GM23338 (cell line): ENCODE results near the gene IER3IP1. TPM values are rescaled to one million over a fixed set of nuclear protein-coding genes. Genes with fewer than 3 reads are reported as not detected.

Experiments used
- ATAC-seq: fragments of 200-7000 bp; cut with Tn5 transposase; 3 replicates; pipeline ENCODE4 v1.9.1; 2020
- DNase-seq: peaks from one replicate; pipeline ENCODE4 v3.0.0-alpha.2; 2015; ENCODE audit warnings: low spot score
- H2AFZ ChIP-seq: fragments of 200-600 bp; sonication (generic); 2 replicates; pipeline ENCODE4 v1.8.0; 2016; ENCODE audit warnings: antibody characterized with exemption, mild to moderate bottlenecking, moderate library complexity
- H3F3A ChIP-seq: fragments of 200-600 bp; sonication (generic); replicated peaks from 2 replicates; pipeline ENCODE4 v1.8.0; 2017; ENCODE audit warnings: antibody characterized with exemption, mixed run types, low read depth
- H3K27ac ChIP-seq: fragments of 200-600 bp; sonication (generic); 2 replicates; pipeline ENCODE4 v1.6.1; 2016; ENCODE audit warnings: low read depth
- H3K27me3 ChIP-seq: fragments of 200-600 bp; sonication (generic); 2 replicates; pipeline ENCODE4 v1.8.0; 2016; ENCODE audit warnings: mild to moderate bottlenecking, mixed run types, moderate library complexity; ENCODE audit not compliant: insufficient read depth
- H3K36me3 ChIP-seq: fragments of 200-600 bp; sonication (generic); 2 replicates; pipeline ENCODE4 v1.8.0; 2016; ENCODE audit warnings: mild to moderate bottlenecking; ENCODE audit not compliant: insufficient read depth
- H3K4me1 ChIP-seq: fragments of 200-600 bp; sonication (generic); 2 replicates; pipeline ENCODE4 v1.8.0; 2016; ENCODE audit warnings: mild to moderate bottlenecking, moderate library complexity; ENCODE audit not compliant: insufficient read depth
- H3K4me2 ChIP-seq: fragments of 200-600 bp; sonication (generic); 2 replicates; pipeline ENCODE4 v1.7.1; 2017; ENCODE audit warnings: mixed run types
- H3K4me3 ChIP-seq: fragments of 200-600 bp; sonication (generic); 2 replicates; pipeline ENCODE4 v1.6.1; 2016; ENCODE audit warnings: mixed run types
- H3K79me2 ChIP-seq: fragments of 200-600 bp; sonication (generic); replicated peaks from 2 replicates; pipeline ENCODE4 v1.8.0; 2017; ENCODE audit warnings: mild to moderate bottlenecking; ENCODE audit not compliant: insufficient read depth
- H3K9me2 ChIP-seq: fragments of 200-600 bp; sonication (generic); 2 replicates; pipeline ENCODE4 v1.8.0; 2017; ENCODE audit not compliant: insufficient read depth
- H4K20me1 ChIP-seq: fragments of 200-600 bp; sonication (generic); replicated peaks from 2 replicates; pipeline ENCODE4 v1.8.0; 2017; ENCODE audit warnings: mild to moderate bottlenecking; ENCODE audit not compliant: insufficient read depth
- H3K27ac Mint-ChIP-seq: 2 replicates; pipeline ENCODE4 v1.8.0; 2020; ENCODE audit warnings: inconsistent platforms, mild to moderate bottlenecking, moderate library complexity, mixed read lengths
- H3K27me3 Mint-ChIP-seq: 3 replicates; pipeline ENCODE4 v1.8.0; 2022; ENCODE audit warnings: low read depth, mild to moderate bottlenecking, moderate library complexity, mixed read lengths, inconsistent platforms; ENCODE audit not compliant: insufficient read depth, poor library complexity
- H3K36me3 Mint-ChIP-seq: 3 replicates; pipeline ENCODE4 v1.8.0; 2021; ENCODE audit warnings: low read depth, mild to moderate bottlenecking, inconsistent platforms, moderate library complexity, mixed read lengths
- H3K4me1 Mint-ChIP-seq: 3 replicates; pipeline ENCODE4 v1.8.0; 2020; ENCODE audit warnings: mild to moderate bottlenecking, inconsistent platforms, mixed read lengths
- H3K4me3 Mint-ChIP-seq: 3 replicates; pipeline ENCODE4 v1.8.0; 2021; ENCODE audit warnings: moderate library complexity, mild to moderate bottlenecking, inconsistent platforms, mixed read lengths
- H3K9me3 Mint-ChIP-seq: 3 replicates; pipeline ENCODE4 v1.8.0; 2020; ENCODE audit warnings: moderate library complexity, mild to moderate bottlenecking, inconsistent platforms, mixed read lengths
- CREB1 ChIP-seq: fragments of 250-450 bp; sonication (Bioruptor Pico); IDR thresholded peaks from 2 replicates; pipeline ENCODE4 v1.5.0; 2020; ENCODE audit warnings: low read depth, mild to moderate bottlenecking, moderate library complexity
- CTCF ChIP-seq, 2 experiments: fragments of 200-600 bp in 1 of 2; sonication (generic) in 1 of 2; conservative IDR thresholded peaks; 2 replicates each; pipeline versions ENCODE4 v1.5.1 to v1.6.1; 2016 to 2017; ENCODE audit warnings: antibody characterized with exemption in 2 of 2, low read depth in 2 of 2, mild to moderate bottlenecking in 2 of 2, moderate library complexity in 1 of 2
- EZH2 ChIP-seq: fragments of 200-600 bp; sonication (generic); IDR thresholded peaks from one replicate; pipeline ENCODE4 v1.8.0; 2017; ENCODE audit warnings: antibody characterized with exemption, mild to moderate bottlenecking, low read depth; ENCODE audit not compliant: unreplicated experiment
- EZH2phosphoT487 ChIP-seq: fragments of 200-600 bp; sonication (generic); IDR thresholded peaks from one replicate; pipeline ENCODE4 v1.8.1; 2018; ENCODE audit warnings: antibody characterized with exemption; ENCODE audit not compliant: unreplicated experiment
- JUNB ChIP-seq: IDR thresholded peaks from one replicate; pipeline ENCODE4 v1.6.1; 2016; ENCODE audit warnings: antibody characterized with exemption; ENCODE audit not compliant: unreplicated experiment
- NANOG ChIP-seq: IDR thresholded peaks from 2 replicates; pipeline ENCODE4 v1.6.1; 2016; ENCODE audit warnings: antibody characterized with exemption, borderline replicate concordance
- polyA plus RNA-seq: library from polyadenylated mRNA; unstranded; fragments of >200 nt; fragmentation: Nextera tagmentation; extraction: Ambion mirVana; gene quantifications from 2 replicates; pipeline ENCODE4 v1.2.1, GENCODE V29; 2016
- total RNA-seq: library from RNA; depleted of rRNA; stranded (reverse); fragments of >200 nt; shearing (Covaris generic); gene quantifications from 2 replicates; pipeline ENCODE4 v1.2.3, GENCODE V29; 2014
- TF ChIP-seq, protein P1 (sequence below): IDR thresholded peaks from one replicate; pipeline ENCODE4 v1.6.1; 2018; ENCODE audit warnings: antibody characterized with exemption; ENCODE audit not compliant: unreplicated experiment
- TF ChIP-seq, protein P2 (sequence below): IDR thresholded peaks from 2 replicates; pipeline ENCODE4 v1.6.1; 2016; ENCODE audit warnings: antibody characterized with exemption

The IER3IP1 gene
- total and polyA plus RNA-seq, 2 experiments from 2014 or later, result 12.2 to 24.0 TPM

- TF ChIP-seq, protein P1, sequence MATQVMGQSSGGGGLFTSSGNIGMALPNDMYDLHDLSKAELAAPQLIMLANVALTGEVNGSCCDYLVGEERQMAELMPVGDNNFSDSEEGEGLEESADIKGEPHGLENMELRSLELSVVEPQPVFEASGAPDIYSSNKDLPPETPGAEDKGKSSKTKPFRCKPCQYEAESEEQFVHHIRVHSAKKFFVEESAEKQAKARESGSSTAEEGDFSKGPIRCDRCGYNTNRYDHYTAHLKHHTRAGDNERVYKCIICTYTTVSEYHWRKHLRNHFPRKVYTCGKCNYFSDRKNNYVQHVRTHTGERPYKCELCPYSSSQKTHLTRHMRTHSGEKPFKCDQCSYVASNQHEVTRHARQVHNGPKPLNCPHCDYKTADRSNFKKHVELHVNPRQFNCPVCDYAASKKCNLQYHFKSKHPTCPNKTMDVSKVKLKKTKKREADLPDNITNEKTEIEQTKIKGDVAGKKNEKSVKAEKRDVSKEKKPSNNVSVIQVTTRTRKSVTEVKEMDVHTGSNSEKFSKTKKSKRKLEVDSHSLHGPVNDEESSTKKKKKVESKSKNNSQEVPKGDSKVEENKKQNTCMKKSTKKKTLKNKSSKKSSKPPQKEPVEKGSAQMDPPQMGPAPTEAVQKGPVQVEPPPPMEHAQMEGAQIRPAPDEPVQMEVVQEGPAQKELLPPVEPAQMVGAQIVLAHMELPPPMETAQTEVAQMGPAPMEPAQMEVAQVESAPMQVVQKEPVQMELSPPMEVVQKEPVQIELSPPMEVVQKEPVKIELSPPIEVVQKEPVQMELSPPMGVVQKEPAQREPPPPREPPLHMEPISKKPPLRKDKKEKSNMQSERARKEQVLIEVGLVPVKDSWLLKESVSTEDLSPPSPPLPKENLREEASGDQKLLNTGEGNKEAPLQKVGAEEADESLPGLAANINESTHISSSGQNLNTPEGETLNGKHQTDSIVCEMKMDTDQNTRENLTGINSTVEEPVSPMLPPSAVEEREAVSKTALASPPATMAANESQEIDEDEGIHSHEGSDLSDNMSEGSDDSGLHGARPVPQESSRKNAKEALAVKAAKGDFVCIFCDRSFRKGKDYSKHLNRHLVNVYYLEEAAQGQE, result no peak
- TF ChIP-seq EZH2 (no peak), JUNB (no peak), EZH2phosphoT487 (no peak), CREB1 (CRISPR knock-in tag) (no peak), CTCF (conservative IDR thresholded peaks at IDR 0.05; ENCODE audit: low read depth in 2 of 2) (no peak)
- TF ChIP-seq, protein P2, sequence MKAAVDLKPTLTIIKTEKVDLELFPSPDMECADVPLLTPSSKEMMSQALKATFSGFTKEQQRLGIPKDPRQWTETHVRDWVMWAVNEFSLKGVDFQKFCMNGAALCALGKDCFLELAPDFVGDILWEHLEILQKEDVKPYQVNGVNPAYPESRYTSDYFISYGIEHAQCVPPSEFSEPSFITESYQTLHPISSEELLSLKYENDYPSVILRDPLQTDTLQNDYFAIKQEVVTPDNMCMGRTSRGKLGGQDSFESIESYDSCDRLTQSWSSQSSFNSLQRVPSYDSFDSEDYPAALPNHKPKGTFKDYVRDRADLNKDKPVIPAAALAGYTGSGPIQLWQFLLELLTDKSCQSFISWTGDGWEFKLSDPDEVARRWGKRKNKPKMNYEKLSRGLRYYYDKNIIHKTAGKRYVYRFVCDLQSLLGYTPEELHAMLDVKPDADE, result peak; percentile 14; the same call in 1 of the 2 replicates
Measured at GRCh38 chr18:47150029-47150823, 25.9 kb downstream of the IER3IP1 start, which contains the start of gene HDHD2 (continued).

DNA sequence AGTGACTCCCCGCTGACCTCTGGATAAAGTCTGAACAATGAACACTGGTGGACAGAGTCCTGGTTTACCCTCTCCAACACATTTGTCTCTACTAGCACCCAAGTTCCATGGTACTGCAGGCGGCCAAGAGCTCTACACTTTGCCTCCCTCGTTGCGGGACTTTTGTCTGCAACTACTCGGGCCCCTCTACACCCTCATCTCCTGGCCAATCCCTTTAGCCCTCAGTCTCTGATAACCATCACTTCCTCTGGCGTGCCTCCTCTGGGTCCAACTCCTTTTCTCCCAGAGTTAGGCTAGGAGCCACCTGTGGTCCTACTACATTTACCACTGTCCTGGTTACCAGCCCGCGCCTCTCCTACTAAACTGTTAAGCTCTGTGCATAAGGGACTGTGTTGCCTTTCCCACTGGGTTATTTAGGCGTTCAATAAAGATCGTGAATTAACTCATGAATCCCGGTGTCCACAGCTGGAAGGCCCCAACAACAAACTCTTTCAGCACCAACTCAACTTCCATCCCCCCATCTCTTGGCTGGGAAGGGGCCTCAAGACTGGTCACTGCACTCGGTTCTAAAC is 26.6 kb downstream of the IER3IP1 start:
- Histone ChIP-seq H3K4me1 (peaks cover 7% of the 10 kb centered on the region), H3K4me3 (peak overlapping the region; percentile 77), H3K27ac (peak overlapping the region; percentile 92), H2AFZ (peak overlapping the region; percentile 97), H3K27me3 (no peaks in the 10 kb centered on the region), H3F3A (peaks cover 6% of the 10 kb centered on the region; the same call in 1 of the 2 replicates), H3K36me3 (no peaks in the 10 kb centered on the region), H3K4me2 (peak overlapping the region; percentile 92), H3K9me2 (no peaks in the 10 kb centered on the region), H4K20me1 (0 out of 2 replicates have a peak, but pooled peaks cover 6% of the 10 kb centered on the region), H3K79me2 (peaks cover 52% of the 10 kb centered on the region)
- H3K9me3 Mint-ChIP-seq, result peaks cover 2% of the 10 kb centered on the region; the same call in 1 of the 3 replicates
- TF ChIP-seq CREB1 (CRISPR knock-in tag) (no peak), NANOG (no peak)
- H3K27ac Mint-ChIP-seq, result peak overlapping the region; percentile 91
- ATAC-seq (peak; percentile 46), DNase-seq (peak; percentile 54)
- H3K27me3 Mint-ChIP-seq, result peaks cover 8% of the 10 kb centered on the region
- peak overlapping the region; percentile 93 for H3K4me3 Mint-ChIP-seq
- 0 out of 3 replicates have a peak, but pooled peaks cover 4% of the 10 kb centered on the region for H3K36me3 Mint-ChIP-seq
- H3K4me1 Mint-ChIP-seq, result peaks cover 20% of the 10 kb centered on the region
